H1 (cell line): ENCODE data around the gene HLA-DQA1. TPM values are rescaled to one million over a fixed set of nuclear protein-coding genes. Genes with fewer than 3 reads are reported as not detected.

Experiments used
- CTCF ChIA-PET: fragments of 300-600 bp; sonication (Branson Sonifier 250); formaldehyde crosslinking; loops from one replicate; lab custom pipeline; 2021; ENCODE audit not compliant: partially characterized antibody; lab: Charles Lee
- POLR2A ChIA-PET: fragments of 300-600 bp; sonication (Branson Sonifier 250); formaldehyde crosslinking; loops from one replicate; lab custom pipeline; 2021; ENCODE audit warnings: inconsistent platforms; ENCODE audit not compliant: partially characterized antibody; lab: Charles Lee
- DNase-seq, 2 experiments: peaks; one replicate each; pipeline versions ENCODE4 v3.0.0 to v3.0.0-alpha.2; 2010 to 2022; ENCODE audit warnings: low spot score in 2 of 2, low read depth in 1 of 2, mixed read lengths in 1 of 2
- FAIRE-seq: peaks from 2 replicates; lab custom pipeline; 2011; peaks lifted over from hg19 to GRCh38; lab: Jason Lieb, UNC
- H2AFZ ChIP-seq: 2 replicates; pipeline ENCODE4 v1.8.1; 2012; ENCODE audit warnings: low read length, inconsistent platforms
- H2AK5ac ChIP-seq: 2 replicates; pipeline ENCODE4 v1.6.1; 2013; ENCODE audit warnings: low read depth, low read length
- H2BK120ac ChIP-seq: replicated peaks from 2 replicates; pipeline ENCODE3; 2013; ENCODE audit warnings: low read depth, low read length, inconsistent platforms
- H2BK12ac ChIP-seq: 2 replicates; pipeline ENCODE4 v1.6.1; 2013; ENCODE audit warnings: low read depth, low read length
- H2BK15ac ChIP-seq: 2 replicates; pipeline ENCODE4 v1.6.1; 2013; ENCODE audit warnings: low read length
- H2BK20ac ChIP-seq: 2 replicates; pipeline ENCODE4 v1.6.1; 2013; ENCODE audit warnings: low read length
- H2BK5ac ChIP-seq: 2 replicates; pipeline ENCODE4 v1.6.1; 2013; ENCODE audit warnings: low read depth, low read length
- H3K14ac ChIP-seq: 2 replicates; pipeline ENCODE4 v1.6.1; 2013; ENCODE audit warnings: inconsistent platforms; ENCODE audit not compliant: insufficient read length
- H3K18ac ChIP-seq: 2 replicates; pipeline ENCODE4 v1.6.1; 2013; ENCODE audit warnings: low read length; ENCODE audit errors: extremely low read depth
- H3K23ac ChIP-seq: 2 replicates; pipeline ENCODE4 v1.6.1; 2013; ENCODE audit warnings: inconsistent platforms; ENCODE audit not compliant: insufficient read length
- H3K23me2 ChIP-seq: 2 replicates; pipeline ENCODE4 v1.6.1; 2013; ENCODE audit warnings: low read depth, low read length
- H3K27ac ChIP-seq: 2 replicates; pipeline ENCODE4 v1.6.1; 2011; ENCODE audit warnings: low read depth, low read length, inconsistent platforms
- H3K27me3 ChIP-seq, 4 experiments: replicated peaks in 1 of 4; 1 replicate in 1 of 4; 2 replicates in 3 of 4; pipeline versions ENCODE4 v1.6.1 to v1.8.1; 2011 to 2013; ENCODE audit warnings: low read length in 3 of 4, mild to moderate bottlenecking in 3 of 4, inconsistent platforms in 2 of 4, mixed read lengths in 2 of 4, moderate library complexity in 1 of 4; ENCODE audit not compliant: control insufficient read depth in 3 of 4, insufficient read depth in 3 of 4; ENCODE audit errors: extremely low read depth in 1 of 4
- H3K36me3 ChIP-seq, 4 experiments: 2 replicates each; pipeline versions ENCODE4 v1.6.1 to v1.8.1; 2011 to 2013; ENCODE audit warnings: mild to moderate bottlenecking in 4 of 4, low read length in 3 of 4, moderate library complexity in 2 of 4, control low read depth in 1 of 4, inconsistent platforms in 1 of 4; ENCODE audit not compliant: insufficient read depth in 4 of 4, control insufficient read depth in 2 of 4
- H3K4ac ChIP-seq: replicated peaks from 2 replicates; pipeline ENCODE3; 2013; ENCODE audit warnings: low read length, low read depth, mixed read lengths, inconsistent platforms; ENCODE audit not compliant: insufficient read length
- H3K4me1 ChIP-seq, 4 experiments: replicated peaks in 1 of 4; 1 replicate in 1 of 4; 2 replicates in 3 of 4; pipeline versions ENCODE4 v1.6.1 to v1.8.1; 2011 to 2013; ENCODE audit warnings: low read length in 3 of 4, inconsistent platforms in 2 of 4, mixed read lengths in 1 of 4; ENCODE audit not compliant: insufficient read depth in 4 of 4, control insufficient read depth in 3 of 4
- H3K4me2 ChIP-seq, 2 experiments: 2 replicates each; pipeline versions ENCODE4 v1.6.1 to v1.8.1; 2011 to 2013; ENCODE audit warnings: low read depth in 2 of 2, low read length in 2 of 2, control low read depth in 1 of 2, inconsistent platforms in 1 of 2, mild to moderate bottlenecking in 1 of 2; ENCODE audit not compliant: insufficient read depth in 1 of 2
- H3K4me3 ChIP-seq, 4 experiments: fragments of 200-600, 300-600 bp in 1 of 4; sonication (generic), shearing (Covaris generic), sonication (Bioruptor Twin) in 1 of 4; 2 replicates each; pipeline versions ENCODE4 v1.5.1 to v1.8.1; 2011 to 2016; ENCODE audit warnings: low read length in 4 of 4, low read depth in 3 of 4, control low read depth in 2 of 4, inconsistent platforms in 2 of 4, mild to moderate bottlenecking in 2 of 4, mixed read lengths in 1 of 4, moderate library complexity in 1 of 4; ENCODE audit not compliant: insufficient read depth in 2 of 4; ENCODE audit errors: extremely low read depth in 1 of 4
- H3K56ac ChIP-seq: replicated peaks from 2 replicates; pipeline ENCODE3; 2013; ENCODE audit warnings: low read depth, mild to moderate bottlenecking, mixed read lengths, low read length, inconsistent platforms; ENCODE audit not compliant: insufficient read length
- H3K79me1 ChIP-seq: 2 replicates; pipeline ENCODE4 v1.6.1; 2013; ENCODE audit warnings: low read depth, low read length, control low read depth
- H3K79me2 ChIP-seq, 2 experiments: 2 replicates each; pipeline versions ENCODE4 v1.6.1 to v1.8.1; 2012 to 2013; ENCODE audit warnings: low read length in 2 of 2, mild to moderate bottlenecking in 2 of 2, inconsistent platforms in 1 of 2; ENCODE audit not compliant: insufficient read depth in 2 of 2, control insufficient read depth in 1 of 2
- H3K9ac ChIP-seq, 4 experiments: replicated peaks in 1 of 4; 1 replicate in 1 of 4; 2 replicates in 3 of 4; pipeline versions ENCODE4 v1.6.1 to v1.8.1; 2011 to 2013; ENCODE audit warnings: low read depth in 3 of 4, low read length in 3 of 4, control low read depth in 2 of 4, mild to moderate bottlenecking in 2 of 4, moderate library complexity in 2 of 4, inconsistent platforms in 1 of 4; ENCODE audit errors: extremely low read depth in 1 of 4
- H3K9me3 ChIP-seq, 2 experiments: 2 replicates each; pipeline versions ENCODE4 v1.6.1 to v1.8.1; 2012 to 2013; ENCODE audit warnings: mild to moderate bottlenecking in 2 of 2, moderate library complexity in 2 of 2, control low read depth in 1 of 2, inconsistent platforms in 1 of 2, low read depth in 1 of 2, low read length in 1 of 2, mixed read lengths in 1 of 2; ENCODE audit not compliant: insufficient read depth in 2 of 2
- H4K20me1 ChIP-seq, 2 experiments: replicated peaks in 1 of 2; 2 replicates each; pipeline versions ENCODE3 to v1.8.1; 2011 to 2013; ENCODE audit warnings: inconsistent platforms in 2 of 2, low read length in 2 of 2, mild to moderate bottlenecking in 1 of 2; ENCODE audit not compliant: insufficient read depth in 2 of 2, control insufficient read depth in 1 of 2
- H4K5ac ChIP-seq: 2 replicates; pipeline ENCODE4 v1.6.1; 2013; ENCODE audit warnings: low read length, low read depth, mixed read lengths, inconsistent platforms; ENCODE audit not compliant: insufficient read length
- H4K8ac ChIP-seq: 2 replicates; pipeline ENCODE4 v1.8.0; 2013; ENCODE audit warnings: mild to moderate bottlenecking, moderate library complexity, low read length, inconsistent platforms; ENCODE audit not compliant: insufficient read depth; ENCODE audit errors: extremely low read depth
- H4K91ac ChIP-seq: replicated peaks from 2 replicates; pipeline ENCODE3; 2013; ENCODE audit warnings: low read length, mixed read lengths, inconsistent platforms; ENCODE audit not compliant: insufficient read length
- KDM4A ChIP-seq: IDR thresholded peaks from one replicate; pipeline ENCODE4 v1.7.1; 2012; ENCODE audit warnings: low read depth, mild to moderate bottlenecking, moderate library complexity, low read length, inconsistent platforms; ENCODE audit not compliant: severe bottlenecking
- WGBS, 2 experiments: shearing (Covaris generic) in 1 of 2; methylation state at CpG; one replicate each; pipeline versions ENCODE4 v1.1.6 to v1.1.7; 2013 to 2015; ENCODE audit warnings: low lambda C conversion rate in 2 of 2, mixed read lengths in 2 of 2, inconsistent platforms in 1 of 2, low coverage in 1 of 2, missing lambda C conversion rate in 1 of 2; ENCODE audit not compliant: insufficient replicate concordance in 2 of 2, insufficient coverage in 1 of 2, insufficient read length in 1 of 2; ENCODE audit errors: extremely low coverage in 1 of 2, missing lambda C conversion rate in 1 of 2; 5-methylcytosine and 5-hydroxymethylcytosine counted together
- polyA plus RNA-seq, 7 experiments: library from polyadenylated mRNA; depleted of rRNA in 3 of 7; stranded (reverse) in 5 of 7; unstranded in 2 of 7; fragments of >200 nt in 5 of 7; fragments of 200-250 nt in 2 of 7; gene quantifications; 1 replicate in 5 of 7; 2 replicates in 1 of 7; 4 replicates in 1 of 7; pipeline versions ENCODE4 v1.2.1 to v1.2.3, GENCODE V29; 2011 to 2013; ENCODE audit warnings: missing spikeins in 2 of 7, mixed read lengths in 2 of 7
- total RNA-seq: library from RNA; stranded (reverse); fragmentation: NEBNext Ultra II Directional; extraction: Animal tissue kit (Norgen Biotek cat#: 25700); gene quantifications from 2 replicates; pipeline ENCODE4 v1.2.1, GENCODE V29; 2021

Gene HLA-DQA1
- total and polyA plus RNA-seq, 2 of the 8 experiments (the other 6 are each of a cell fraction or from before 2014, with no cell fraction given): 0.12 TPM; not detected in 1

GRCh38 chr6:32614366-32615081, 22.7 kb upstream of the HLA-DQA1 start:
- POLR2A ChIA-PET: no interaction called here
- no peak for FAIRE-seq

More at GRCh38 chr6:32614366-32615081, 22.7 kb upstream of the HLA-DQA1 start:
- Histone ChIP-seq H2AK5ac (no peak overlapping the region), H4K8ac (no peak overlapping the region), H4K5ac (no peak overlapping the region), H3K4me3 (no peak overlapping the region), H3K23me2 (no peaks in the 10 kb centered on the region), H4K91ac (no peak overlapping the region), H2BK5ac (no peak overlapping the region), H3K9me3 (no peaks in the 10 kb centered on the region), H3K14ac (no peak overlapping the region), H2AFZ (0 out of 2 replicates have a peak overlapping the region, but pooled peaks have one; percentile 12), H3K18ac (no peak overlapping the region), H4K20me1 (no peaks in the 10 kb centered on the region), H3K36me3 (no peaks in the 10 kb centered on the region), H2BK15ac (no peak overlapping the region), H3K4ac (no peak overlapping the region), H2BK20ac (no peak overlapping the region), H3K27me3 (no peaks in the 10 kb centered on the region), H2BK12ac (no peak overlapping the region), H3K27ac (no peak overlapping the region), H3K9ac (no peak overlapping the region), H3K4me2 (no peak overlapping the region), H3K23ac (no peak overlapping the region), H3K79me1 (no peaks in the 10 kb centered on the region), H3K79me2 (no peaks in the 10 kb centered on the region), H3K4me1 (no peaks in the 10 kb centered on the region; a peak in 1 of 7 replicates), H2BK120ac (no peak overlapping the region), H3K56ac (no peak overlapping the region)
- DNase-seq: no peak
- CTCF ChIA-PET: interaction anchor here (0.6 to 1.3 kb wide), 2 partner anchors 155 to 171 kb away, joined by 3 to 5 read pairs; no protein-coding TSS in a partner anchor
- no peak for TF ChIP-seq KDM4A
- 64% methylated on average over 1 of the region's 1 CpG; no CpG with 5 or more reads in 1 of the 2 experiments for WGBS, 2 experiments
